Adrenal gland (tissue), 5 donors: Measurements from ENCODE around the gene GAL3ST1.

Experiments
- CTCF ChIP-seq, 6 experiments: fragments of 450-650 bp in 4 of 6; fragments of 200-600 bp in 2 of 6; sonication (generic) in 1 of 6; IDR thresholded peaks; 1 replicate in 5 of 6; 2 replicates in 1 of 6; pipeline versions ENCODE4 v1.5.1 to v1.8.0; 2016 to 2021; ENCODE audit warnings: antibody characterized with exemption in 6 of 6, mild to moderate bottlenecking in 2 of 6, moderate library complexity in 1 of 6
- POLR2A ChIP-seq, 2 donors: fragments of 450-650 bp; IDR thresholded peaks; one replicate each; pipeline ENCODE4 v1.6.1; 2017; ENCODE audit warnings: antibody characterized with exemption in 2 of 2, mild to moderate bottlenecking in 2 of 2, moderate library complexity in 1 of 2
- donor health status: DM: no; HTN: no; CAD: no.

- TF ChIP-seq POLR2A (IDR thresholded peaks at IDR 0.05) (no peak), CTCF (IDR thresholded peaks at IDR 0.05) (no peak)
Observed at GRCh38 chr22:30600921-30601320, 26.5 kb upstream of the GAL3ST1 start.
